Gastrocnemius medialis (tissue), 4 donors: ENCODE results near the gene MED12.

ENCODE experiments used
- POLR2A ChIP-seq, 2 donors: fragments of 450-650 bp; IDR thresholded peaks; one replicate each; pipeline ENCODE4 v1.6.1; 2017; ENCODE audit warnings: antibody characterized with exemption in 2 of 2, mild to moderate bottlenecking in 2 of 2, moderate library complexity in 2 of 2
- TF ChIP-seq, protein P1 (sequence below), 5 experiments: fragments of 450-650 bp in 3 of 5; fragments of 200-600 bp in 2 of 5; sonication (generic) in 2 of 5; IDR thresholded peaks in 4 of 5; conservative IDR thresholded peaks in 1 of 5; 1 replicate in 4 of 5; 2 replicates in 1 of 5; pipeline ENCODE4 v1.5.1; 2016 to 2019; ENCODE audit warnings: antibody characterized with exemption in 5 of 5, mild to moderate bottlenecking in 3 of 5, moderate library complexity in 3 of 5

DNA sequence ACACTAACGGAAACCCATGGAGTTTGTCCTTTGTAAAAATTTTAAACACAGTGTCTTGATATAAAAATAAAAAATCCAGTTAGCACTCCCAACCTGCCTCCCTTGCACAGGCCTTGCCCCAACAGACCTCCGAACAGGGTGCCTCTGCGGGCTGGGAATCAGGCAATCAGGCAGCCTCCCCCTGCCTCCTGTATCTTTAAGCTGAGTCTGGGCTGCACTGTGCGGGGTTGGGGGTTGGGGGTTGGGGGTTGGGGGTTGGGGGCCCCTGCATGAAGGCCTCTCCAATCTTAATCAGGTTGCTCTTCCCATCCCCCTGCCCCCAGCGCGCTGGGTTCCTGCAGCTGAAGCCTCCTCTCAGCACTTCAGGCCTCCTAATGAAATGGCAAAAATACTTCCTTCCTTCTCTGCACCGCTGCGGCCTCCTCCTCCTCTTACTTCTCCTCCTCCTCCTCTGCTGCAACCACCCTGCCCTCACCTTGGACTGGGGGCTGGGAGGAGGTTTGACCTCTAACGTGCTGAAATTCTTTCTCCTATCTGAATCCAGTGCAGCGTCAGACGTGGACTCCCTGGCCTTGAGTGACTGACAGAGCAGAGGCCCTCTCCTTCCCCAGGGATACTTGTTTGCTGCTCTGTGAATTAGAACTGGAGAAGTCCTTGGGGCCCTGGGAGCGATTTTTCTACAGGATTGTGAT lies 52.9 kb downstream of the MED12 start:
- TF ChIP-seq, protein P1, sequence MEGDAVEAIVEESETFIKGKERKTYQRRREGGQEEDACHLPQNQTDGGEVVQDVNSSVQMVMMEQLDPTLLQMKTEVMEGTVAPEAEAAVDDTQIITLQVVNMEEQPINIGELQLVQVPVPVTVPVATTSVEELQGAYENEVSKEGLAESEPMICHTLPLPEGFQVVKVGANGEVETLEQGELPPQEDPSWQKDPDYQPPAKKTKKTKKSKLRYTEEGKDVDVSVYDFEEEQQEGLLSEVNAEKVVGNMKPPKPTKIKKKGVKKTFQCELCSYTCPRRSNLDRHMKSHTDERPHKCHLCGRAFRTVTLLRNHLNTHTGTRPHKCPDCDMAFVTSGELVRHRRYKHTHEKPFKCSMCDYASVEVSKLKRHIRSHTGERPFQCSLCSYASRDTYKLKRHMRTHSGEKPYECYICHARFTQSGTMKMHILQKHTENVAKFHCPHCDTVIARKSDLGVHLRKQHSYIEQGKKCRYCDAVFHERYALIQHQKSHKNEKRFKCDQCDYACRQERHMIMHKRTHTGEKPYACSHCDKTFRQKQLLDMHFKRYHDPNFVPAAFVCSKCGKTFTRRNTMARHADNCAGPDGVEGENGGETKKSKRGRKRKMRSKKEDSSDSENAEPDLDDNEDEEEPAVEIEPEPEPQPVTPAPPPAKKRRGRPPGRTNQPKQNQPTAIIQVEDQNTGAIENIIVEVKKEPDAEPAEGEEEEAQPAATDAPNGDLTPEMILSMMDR (IDR thresholded peaks at IDR 0.05 in 4 of 5, conservative IDR thresholded peaks at IDR 0.05 in 1 of 5), result no peak
- TF ChIP-seq POLR2A (IDR thresholded peaks at IDR 0.05), result no peak
